ENCODE measurements around the gene SIRPA. TPM values are rescaled to one million over a fixed set of nuclear protein-coding genes. Genes with fewer than 3 reads are reported as not detected.

Gene SIRPA
- total and polyA plus RNA-seq, 10 of the 15 experiments (the other 5 are each of a cell fraction or from before 2014, with no cell fraction given): 1.7 to 13.2 (median 5.0) TPM

- ATAC-seq (no peak), FAIRE-seq (no peak), DNase-seq (ENCODE audit: low read depth, low spot score) (no peak)
- no peaks in the 10 kb centered on the region for H3K79me2 ChIP-seq (ENCODE audit: control insufficient read depth, insufficient read depth, low read length)
- H3K4me3 ChIP-seq: no peak overlapping the region
- SMC1A ChIA-PET (ENCODE audit: uncharacterized antibody, unreplicated experiment): interaction anchor here (0.6 kb wide), 1 partner anchor 26 kb away, joined by 4 read pairs; no protein-coding TSS in a partner anchor
- in situ Hi-C loops (cut with MboI) (no loop called here), intact Hi-C loops (cut with micrococcal nuclease; ENCODE audit: unreplicated experiment) (no loop called here)
- peaks cover 0 to 2% of the 10 kb centered on the region in 2 experiments; a peak in 3 of 4 replicates for H3K27me3 ChIP-seq (replicated peaks in 1 of 2; ENCODE audit: control insufficient read depth in 2 of 2, insufficient read depth in 2 of 2, low read length in 1 of 2)
- no TSS peak for BruUV-seq (replicated peaks)
- H2AFZ ChIP-seq (ENCODE audit: control insufficient read depth, low read depth, low read length): no peak overlapping the region
- no peak overlapping the region for H3K9ac ChIP-seq (ENCODE audit: control insufficient read depth, insufficient read depth, low read length)
- POLR2A ChIA-PET: interaction anchor here (0.6 kb wide), 1 partner anchor 210 kb away, joined by 3 read pairs; no protein-coding TSS in a partner anchor
- 71% methylated on average over 11 of the region's 11 CpGs for WGBS (ENCODE audit: insufficient coverage, insufficient replicate concordance, low lambda C conversion rate, missing lambda C conversion rate)
- no peak overlapping the region for H3K27ac ChIP-seq (ENCODE audit: control insufficient read depth, insufficient read depth)
- H3K4me2 ChIP-seq (ENCODE audit: control insufficient read depth, insufficient read depth): no peak overlapping the region
- RAD21 ChIA-PET (ENCODE audit: unreplicated experiment): no interaction called here
- H3K9me3 ChIP-seq (replicated peaks; ENCODE audit: control insufficient read depth, insufficient read depth, low read length): no peaks in the 10 kb centered on the region
- no peaks in the 10 kb centered on the region for H4K20me1 ChIP-seq (ENCODE audit: control insufficient read depth, insufficient read depth)
- no peaks in the 10 kb centered on the region for H3K4me1 ChIP-seq (ENCODE audit: control insufficient read depth, insufficient read depth, low read length)
- TF ChIP-seq ZBTB33 (IDR thresholded peaks at IDR 0.05) (no peak), POLR2AphosphoS5 (IDR thresholded peaks at IDR 0.05; ENCODE audit: low read length) (no peak), RB1 (IDR thresholded peaks at IDR 0.05; ENCODE audit: borderline replicate concordance) (no peak), KLF5 (IDR thresholded peaks at IDR 0.05; ENCODE audit: partially characterized antibody) (no peak), CHD4 (IDR thresholded peaks at IDR 0.05) (no peak), MYC (IDR thresholded peaks at IDR 0.05; ENCODE audit: insufficient read depth, insufficient read length, insufficient replicate concordance, low read length, severe bottlenecking) (no peak), SP1 (IDR thresholded peaks at IDR 0.05; ENCODE audit: low read depth, low read length) (no peak), STAT3 (IDR thresholded peaks at IDR 0.05; ENCODE audit: low read depth, low read length) (no peak), KDM1A (IDR thresholded peaks at IDR 0.05; ENCODE audit: borderline replicate concordance) (no peak), CUX1 (IDR thresholded peaks at IDR 0.05; ENCODE audit: insufficient replicate concordance, low read depth, low read length) (no peak), ETV6 (conservative IDR thresholded peaks at IDR 0.05 in 1 of 2, IDR thresholded peaks at IDR 0.05 in 1 of 2; ENCODE audit: borderline replicate concordance in 1 of 2, low read depth in 1 of 2) (no peak), HDAC6 (IDR thresholded peaks at IDR 0.05; ENCODE audit: unreplicated experiment) (no peak)
- CTCF ChIA-PET: interaction anchor here (0.6 kb wide), 1 partner anchor 173 kb away, joined by 3 read pairs; no protein-coding TSS in a partner anchor
- H3K36me3 ChIP-seq (ENCODE audit: control insufficient read depth in 2 of 2, insufficient read depth in 2 of 2, low read length in 1 of 2): no peaks in the 10 kb centered on the region
Observed at GRCh38 chr20:1975291-1975690, 80.1 kb downstream of the SIRPA start.

Measured in GM12878 (cell line).